Thyroid gland (tissue), 4 donors: ENCODE data around the gene KHDC3L. TPM values are rescaled to one million over a fixed set of nuclear protein-coding genes. Genes with fewer than 3 reads are reported as not detected.

Source experiments
- small RNA-seq: library from RNA; depleted of rRNA; stranded (forward); fragments of <200 nt; gene quantifications from one replicate; pipeline ENCODE3, GENCODE V24; 2016
- total RNA-seq, 4 donors: library from RNA; depleted of rRNA; stranded (reverse); fragments of >200 nt; gene quantifications; one replicate each; pipeline ENCODE4 v1.2.3, GENCODE V29; 2016

The KHDC3L gene
- total RNA-seq, 4 donors from 2014 or later = not detected

Small RNAs within 50 kb of the gene (small RNA-seq; reads per million reads assigned to genes)
- not detected for gene RPL39P3

Other genes with a start within 250 kb of the KHDC3L start
- not detected for gene KHDC1L, start 137.2 kb upstream of the KHDC3L start, total RNA-seq
- gene KHDC1, start 99.5 kb upstream of the KHDC3L start, total RNA-seq = 1 to 10 TPM; 2.1 to 8.4 (median 4.1) TPM
- gene DPPA5, start 8.4 kb upstream of the KHDC3L start, total RNA-seq = not detected
- not detected for gene OOEP, start 7.2 kb downstream of the KHDC3L start, total RNA-seq
- 1 to 10 TPM; 1.5 to 6.0 (median 4.0) TPM for gene DDX43, start 32.2 kb downstream of the KHDC3L start, total RNA-seq
- 1 to 10 TPM; 2.5 to 6.2 (median 4.4) TPM for gene CGAS, start 89.6 kb downstream of the KHDC3L start, total RNA-seq
- 10 to 100 TPM; 29.4 to 46.4 (median 30.6) TPM for gene MTO1, start 99.1 kb downstream of the KHDC3L start, total RNA-seq
- over 10,000 TPM in 2 of 4 donors, 1,000 to 10,000 TPM in 2; 9,141 to 11,705 (median 10,644) TPM for gene EEF1A1, start 158.4 kb downstream of the KHDC3L start, total RNA-seq